ENCODE results near the gene TC2N.

Gene TC2N

GRCh38 chr14:91770185-91770584 lies 97.2 kb downstream of the TC2N start:
- no peak for DNase-seq (ENCODE audit: low spot score)

GRCh38 chr14:91755570-91756295 lies 111.6 kb downstream of the TC2N start:
- DNase-seq (ENCODE audit: low spot score), result no peak
- no peak for TF ChIP-seq CTCF (IDR thresholded peaks at IDR 0.05; ENCODE audit: extremely low read depth, missing control alignments)

More at GRCh38 chr14:91770185-91770584, 97.2 kb downstream of the TC2N start:
- TF ChIP-seq CTCF (IDR thresholded peaks at IDR 0.05; ENCODE audit: extremely low read depth, missing control alignments), result no peak

GRCh38 chr14:91754819-91755218 lies 112.5 kb downstream of the TC2N start:
- no peak for TF ChIP-seq CTCF (IDR thresholded peaks at IDR 0.05; ENCODE audit: extremely low read depth, missing control alignments)

GRCh38 chr14:91754185-91754584 lies 113.2 kb downstream of the TC2N start:
- no peak for TF ChIP-seq CTCF (IDR thresholded peaks at IDR 0.05; ENCODE audit: extremely low read depth, missing control alignments)
- no peak for DNase-seq (ENCODE audit: low spot score)

More at GRCh38 chr14:91754819-91755218, 112.5 kb downstream of the TC2N start:
- DNase-seq (ENCODE audit: low spot score), result no peak

GRCh38 chr14:91753501-91754128 lies 113.7 kb downstream of the TC2N start:
- TF ChIP-seq CTCF (IDR thresholded peaks at IDR 0.05; ENCODE audit: extremely low read depth, missing control alignments), result no peak
- DNase-seq (ENCODE audit: low spot score), result no peak

- no peak for TF ChIP-seq CTCF (IDR thresholded peaks at IDR 0.05; ENCODE audit: extremely low read depth, missing control alignments)
- no peak for DNase-seq (ENCODE audit: low spot score)
Measured at GRCh38 chr14:91752961-91753360, 114.4 kb downstream of the TC2N start.

GRCh38 chr14:91751719-91752118 lies 115.6 kb downstream of the TC2N start:
- no peak for DNase-seq (ENCODE audit: low spot score)
- TF ChIP-seq CTCF (IDR thresholded peaks at IDR 0.05; ENCODE audit: extremely low read depth, missing control alignments), result no peak

Data from GM20000 (cell line).